ENCODE data around the gene VSIG10L. TPM values are rescaled to one million over a fixed set of nuclear protein-coding genes. Genes with fewer than 3 reads are reported as not detected.

Gene VSIG10L
- total RNA-seq, 1 experiment from 2014 or later, result 11.6 TPM

DNA sequence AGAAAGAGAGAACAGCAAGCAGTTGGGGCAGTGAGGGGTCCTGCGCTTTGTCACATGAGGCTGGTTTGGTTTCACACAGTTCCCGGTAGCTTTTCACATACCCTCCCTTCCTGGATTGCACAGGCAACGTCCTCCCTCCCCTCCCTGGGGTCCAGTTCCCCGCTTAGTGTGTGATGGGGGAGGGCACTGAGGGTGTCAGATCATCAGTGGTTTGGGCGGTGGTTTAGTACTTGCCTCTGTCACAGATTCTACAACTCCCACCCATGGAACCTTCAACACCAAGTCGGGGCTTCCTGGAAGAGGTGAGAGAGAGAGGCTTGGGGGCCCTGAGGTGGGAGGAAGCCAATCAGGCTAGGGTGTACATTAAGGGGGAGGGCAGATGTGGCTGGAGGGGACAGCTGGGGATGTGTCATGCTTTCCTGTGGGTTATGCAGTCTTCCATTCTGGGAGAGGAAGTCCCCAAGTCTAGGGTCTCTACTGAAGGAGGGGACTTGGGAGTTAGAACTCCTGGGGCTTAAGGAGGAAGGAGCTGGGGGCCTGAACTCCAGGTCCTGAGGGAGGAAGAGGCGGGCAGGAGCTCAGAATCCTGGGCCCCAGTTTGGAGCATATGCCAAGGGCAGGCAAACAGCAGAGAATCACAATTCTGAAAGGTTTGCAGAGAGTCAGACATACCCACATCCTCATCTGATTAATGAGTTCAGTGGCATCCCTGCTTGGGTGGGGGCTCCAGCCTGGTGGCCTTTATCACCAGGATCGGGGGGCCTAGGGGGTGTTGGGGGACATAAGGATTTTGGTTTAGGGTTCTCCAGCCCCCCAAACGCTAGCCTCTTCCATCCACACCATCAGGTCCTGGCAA is 30.9 kb upstream of the VSIG10L start, which contains the start of gene NKG7:
NKG7 (minus strand) TSS at position 6 of the 856 bp plus-strand sequence. CDS start 119 bp downstream, outside the sequence.
- H3K9me3 Mint-ChIP-seq, result no peaks in the 10 kb centered on the region
- H3K4me3 Mint-ChIP-seq, result no peak within 1 kb of the TSS
- DNase-seq (ENCODE audit: low spot score) (no peak), ATAC-seq (no peak)
- CTCF ChIA-PET, result no interaction called here
- H3K27ac Mint-ChIP-seq, result no peak within 1 kb of the TSS
- TF ChIP-seq, protein P1, sequence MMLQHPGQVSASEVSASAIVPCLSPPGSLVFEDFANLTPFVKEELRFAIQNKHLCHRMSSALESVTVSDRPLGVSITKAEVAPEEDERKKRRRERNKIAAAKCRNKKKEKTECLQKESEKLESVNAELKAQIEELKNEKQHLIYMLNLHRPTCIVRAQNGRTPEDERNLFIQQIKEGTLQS (CRISPR knock-in tag; conservative IDR thresholded peaks at IDR 0.05), result no peak
- TF ChIP-seq IRF2 (CRISPR knock-in tag; IDR thresholded peaks at IDR 0.05; ENCODE audit: borderline replicate concordance, low read depth), result no peak
- no peak for TF ChIP-seq TCF7 (CRISPR knock-in tag; IDR thresholded peaks at IDR 0.05; ENCODE audit: low read depth)
- TF ChIP-seq SMAD3 (CRISPR knock-in tag; IDR thresholded peaks at IDR 0.05; ENCODE audit: borderline replicate concordance), result no peak
- no peak for TF ChIP-seq NFYB (CRISPR knock-in tag; conservative IDR thresholded peaks at IDR 0.05; ENCODE audit: low read depth)
- TF ChIP-seq, protein P2, sequence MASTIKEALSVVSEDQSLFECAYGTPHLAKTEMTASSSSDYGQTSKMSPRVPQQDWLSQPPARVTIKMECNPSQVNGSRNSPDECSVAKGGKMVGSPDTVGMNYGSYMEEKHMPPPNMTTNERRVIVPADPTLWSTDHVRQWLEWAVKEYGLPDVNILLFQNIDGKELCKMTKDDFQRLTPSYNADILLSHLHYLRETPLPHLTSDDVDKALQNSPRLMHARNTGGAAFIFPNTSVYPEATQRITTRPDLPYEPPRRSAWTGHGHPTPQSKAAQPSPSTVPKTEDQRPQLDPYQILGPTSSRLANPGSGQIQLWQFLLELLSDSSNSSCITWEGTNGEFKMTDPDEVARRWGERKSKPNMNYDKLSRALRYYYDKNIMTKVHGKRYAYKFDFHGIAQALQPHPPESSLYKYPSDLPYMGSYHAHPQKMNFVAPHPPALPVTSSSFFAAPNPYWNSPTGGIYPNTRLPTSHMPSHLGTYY (CRISPR knock-in tag; IDR thresholded peaks at IDR 0.05), result no peak
- TF ChIP-seq, protein P3, sequence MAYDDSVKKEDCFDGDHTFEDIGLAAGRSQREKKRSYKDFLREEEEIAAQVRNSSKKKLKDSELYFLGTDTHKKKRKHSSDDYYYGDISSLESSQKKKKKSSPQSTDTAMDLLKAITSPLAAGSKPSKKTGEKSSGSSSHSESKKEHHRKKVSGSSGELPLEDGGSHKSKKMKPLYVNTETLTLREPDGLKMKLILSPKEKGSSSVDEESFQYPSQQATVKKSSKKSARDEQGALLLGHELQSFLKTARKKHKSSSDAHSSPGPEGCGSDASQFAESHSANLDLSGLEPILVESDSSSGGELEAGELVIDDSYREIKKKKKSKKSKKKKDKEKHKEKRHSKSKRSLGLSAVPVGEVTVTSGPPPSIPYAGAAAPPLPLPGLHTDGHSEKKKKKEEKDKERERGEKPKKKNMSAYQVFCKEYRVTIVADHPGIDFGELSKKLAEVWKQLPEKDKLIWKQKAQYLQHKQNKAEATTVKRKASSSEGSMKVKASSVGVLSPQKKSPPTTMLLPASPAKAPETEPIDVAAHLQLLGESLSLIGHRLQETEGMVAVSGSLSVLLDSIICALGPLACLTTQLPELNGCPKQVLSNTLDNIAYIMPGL (CRISPR knock-in tag; IDR thresholded peaks at IDR 0.05), result no peak
- no peak for TF ChIP-seq CBFB (CRISPR knock-in tag; IDR thresholded peaks at IDR 0.05; ENCODE audit: low read depth)
- TF ChIP-seq ESRRA (CRISPR knock-in tag; IDR thresholded peaks at IDR 0.05; ENCODE audit: borderline replicate concordance), result no peak
- no peak for TF ChIP-seq MYBL2 (CRISPR knock-in tag; IDR thresholded peaks at IDR 0.05)
- TF ChIP-seq ZNF263 (CRISPR knock-in tag; IDR thresholded peaks at IDR 0.05; ENCODE audit: low read depth), result no peak
- TF ChIP-seq FOXK1 (CRISPR knock-in tag; IDR thresholded peaks at IDR 0.05), result no peak
- no peak for TF ChIP-seq JUN (CRISPR knock-in tag; IDR thresholded peaks at IDR 0.05)
- no peak for TF ChIP-seq GTF2I (CRISPR knock-in tag; conservative IDR thresholded peaks at IDR 0.05)
- TF ChIP-seq, protein P4, sequence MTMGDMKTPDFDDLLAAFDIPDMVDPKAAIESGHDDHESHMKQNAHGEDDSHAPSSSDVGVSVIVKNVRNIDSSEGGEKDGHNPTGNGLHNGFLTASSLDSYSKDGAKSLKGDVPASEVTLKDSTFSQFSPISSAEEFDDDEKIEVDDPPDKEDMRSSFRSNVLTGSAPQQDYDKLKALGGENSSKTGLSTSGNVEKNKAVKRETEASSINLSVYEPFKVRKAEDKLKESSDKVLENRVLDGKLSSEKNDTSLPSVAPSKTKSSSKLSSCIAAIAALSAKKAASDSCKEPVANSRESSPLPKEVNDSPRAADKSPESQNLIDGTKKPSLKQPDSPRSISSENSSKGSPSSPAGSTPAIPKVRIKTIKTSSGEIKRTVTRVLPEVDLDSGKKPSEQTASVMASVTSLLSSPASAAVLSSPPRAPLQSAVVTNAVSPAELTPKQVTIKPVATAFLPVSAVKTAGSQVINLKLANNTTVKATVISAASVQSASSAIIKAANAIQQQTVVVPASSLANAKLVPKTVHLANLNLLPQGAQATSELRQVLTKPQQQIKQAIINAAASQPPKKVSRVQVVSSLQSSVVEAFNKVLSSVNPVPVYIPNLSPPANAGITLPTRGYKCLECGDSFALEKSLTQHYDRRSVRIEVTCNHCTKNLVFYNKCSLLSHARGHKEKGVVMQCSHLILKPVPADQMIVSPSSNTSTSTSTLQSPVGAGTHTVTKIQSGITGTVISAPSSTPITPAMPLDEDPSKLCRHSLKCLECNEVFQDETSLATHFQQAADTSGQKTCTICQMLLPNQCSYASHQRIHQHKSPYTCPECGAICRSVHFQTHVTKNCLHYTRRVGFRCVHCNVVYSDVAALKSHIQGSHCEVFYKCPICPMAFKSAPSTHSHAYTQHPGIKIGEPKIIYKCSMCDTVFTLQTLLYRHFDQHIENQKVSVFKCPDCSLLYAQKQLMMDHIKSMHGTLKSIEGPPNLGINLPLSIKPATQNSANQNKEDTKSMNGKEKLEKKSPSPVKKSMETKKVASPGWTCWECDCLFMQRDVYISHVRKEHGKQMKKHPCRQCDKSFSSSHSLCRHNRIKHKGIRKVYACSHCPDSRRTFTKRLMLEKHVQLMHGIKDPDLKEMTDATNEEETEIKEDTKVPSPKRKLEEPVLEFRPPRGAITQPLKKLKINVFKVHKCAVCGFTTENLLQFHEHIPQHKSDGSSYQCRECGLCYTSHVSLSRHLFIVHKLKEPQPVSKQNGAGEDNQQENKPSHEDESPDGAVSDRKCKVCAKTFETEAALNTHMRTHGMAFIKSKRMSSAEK (CRISPR knock-in tag; IDR thresholded peaks at IDR 0.05; ENCODE audit: borderline replicate concordance), result no peak
- TF ChIP-seq, protein P5, sequence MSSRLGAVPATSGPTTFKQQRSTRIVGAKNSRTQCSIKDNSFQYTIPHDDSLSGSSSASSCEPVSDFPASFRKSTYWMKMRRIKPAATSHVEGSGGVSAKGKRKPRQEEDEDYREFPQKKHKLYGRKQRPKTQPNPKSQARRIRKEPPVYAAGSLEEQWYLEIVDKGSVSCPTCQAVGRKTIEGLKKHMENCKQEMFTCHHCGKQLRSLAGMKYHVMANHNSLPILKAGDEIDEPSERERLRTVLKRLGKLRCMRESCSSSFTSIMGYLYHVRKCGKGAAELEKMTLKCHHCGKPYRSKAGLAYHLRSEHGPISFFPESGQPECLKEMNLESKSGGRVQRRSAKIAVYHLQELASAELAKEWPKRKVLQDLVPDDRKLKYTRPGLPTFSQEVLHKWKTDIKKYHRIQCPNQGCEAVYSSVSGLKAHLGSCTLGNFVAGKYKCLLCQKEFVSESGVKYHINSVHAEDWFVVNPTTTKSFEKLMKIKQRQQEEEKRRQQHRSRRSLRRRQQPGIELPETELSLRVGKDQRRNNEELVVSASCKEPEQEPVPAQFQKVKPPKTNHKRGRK (CRISPR knock-in tag; IDR thresholded peaks at IDR 0.05; ENCODE audit: borderline replicate concordance), result no peak
- TF ChIP-seq, protein P6, sequence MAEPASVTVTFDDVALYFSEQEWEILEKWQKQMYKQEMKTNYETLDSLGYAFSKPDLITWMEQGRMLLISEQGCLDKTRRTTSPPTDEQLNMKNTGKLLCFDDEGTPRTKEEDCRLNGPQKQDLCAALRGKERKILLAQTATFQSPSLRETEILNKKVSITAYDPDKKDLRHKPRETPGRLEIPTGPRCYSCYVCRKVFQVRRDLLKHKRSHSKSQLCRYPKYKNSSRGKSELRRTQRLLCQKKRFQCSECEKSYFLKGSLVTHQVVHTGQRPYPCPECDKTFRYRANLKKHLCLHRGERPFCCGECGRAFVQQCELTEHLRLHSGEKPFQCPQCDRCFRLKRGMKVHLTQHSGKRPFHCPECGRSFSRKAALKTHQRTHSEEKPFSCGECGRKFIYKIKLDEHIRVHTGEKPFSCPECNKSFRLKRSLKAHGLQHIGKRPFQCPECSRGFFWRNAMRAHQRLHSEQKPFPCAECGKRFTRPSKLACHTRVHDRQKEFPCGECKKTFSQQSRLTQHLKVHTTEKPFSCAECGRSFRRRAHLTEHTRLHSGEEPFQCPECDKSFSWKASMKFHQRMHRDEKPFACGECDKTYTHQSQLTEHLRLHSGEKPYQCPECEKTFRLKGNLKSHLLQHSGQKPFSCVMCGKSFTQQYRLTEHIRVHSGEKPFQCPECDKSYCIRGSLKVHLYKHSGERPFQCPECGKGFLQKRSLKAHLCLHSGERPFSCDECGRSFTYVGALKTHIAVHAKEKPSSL (CRISPR knock-in tag; conservative IDR thresholded peaks at IDR 0.05), result no peak
- TF ChIP-seq, protein P7, sequence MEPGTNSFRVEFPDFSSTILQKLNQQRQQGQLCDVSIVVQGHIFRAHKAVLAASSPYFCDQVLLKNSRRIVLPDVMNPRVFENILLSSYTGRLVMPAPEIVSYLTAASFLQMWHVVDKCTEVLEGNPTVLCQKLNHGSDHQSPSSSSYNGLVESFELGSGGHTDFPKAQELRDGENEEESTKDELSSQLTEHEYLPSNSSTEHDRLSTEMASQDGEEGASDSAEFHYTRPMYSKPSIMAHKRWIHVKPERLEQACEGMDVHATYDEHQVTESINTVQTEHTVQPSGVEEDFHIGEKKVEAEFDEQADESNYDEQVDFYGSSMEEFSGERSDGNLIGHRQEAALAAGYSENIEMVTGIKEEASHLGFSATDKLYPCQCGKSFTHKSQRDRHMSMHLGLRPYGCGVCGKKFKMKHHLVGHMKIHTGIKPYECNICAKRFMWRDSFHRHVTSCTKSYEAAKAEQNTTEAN (CRISPR knock-in tag; IDR thresholded peaks at IDR 0.05), result no peak
- H3K4me1 Mint-ChIP-seq, result peaks cover 9% of the 10 kb centered on the region
- POLR2A ChIA-PET, result no interaction called here
- H3K36me3 Mint-ChIP-seq, result no peaks in the 10 kb centered on the region
- peaks cover 29% of the 10 kb centered on the region for H3K27me3 Mint-ChIP-seq (ENCODE audit: low read depth)

Measured in WTC11 (cell line).